KG1 (cell line): ENCODE data around the gene LRIF1.
"Not testable (repeated sequence)": the region's sequence is repeated elsewhere in the genome, so short reads cannot be mapped to it uniquely, and the experiment has no call there.

Experiments used
- DNase-seq: peaks from one replicate; lab custom pipeline; 2025; lab: John Stamatoyannopoulos, UW

The LRIF1 gene

GRCh38 chr1:110963691-110964454 is at the start of gene LRIF1:
Gene LRIF1 (minus strand): TSS chr1:110963922. CDS start chr1:110963688, 234 bp downstream.
- DNase-seq: peak; percentile 100

GRCh38 chr1:111008031-111008430 is 44.3 kb upstream of the LRIF1 start:
- DNase-seq: no peak

GRCh38 chr1:111006556-111006955 is 42.8 kb upstream of the LRIF1 start:
- no peak for DNase-seq

- not testable (repeated sequence) for DNase-seq
Observed at GRCh38 chr1:110999607-111000006, 35.9 kb upstream of the LRIF1 start.

- DNase-seq: not testable (repeated sequence)
Observed at GRCh38 chr1:110992329-110992728, 28.6 kb upstream of the LRIF1 start.

- DNase-seq: not testable (repeated sequence)
Observed at GRCh38 chr1:110991295-110991694, 27.6 kb upstream of the LRIF1 start.

GRCh38 chr1:110990541-110990940 is 26.8 kb upstream of the LRIF1 start:
- DNase-seq: no peak

GRCh38 chr1:110986407-110986891 is 22.7 kb upstream of the LRIF1 start:
- DNase-seq: no peak

- no peak for DNase-seq
Observed at GRCh38 chr1:110982320-110982719, 18.6 kb upstream of the LRIF1 start.

GRCh38 chr1:110979154-110979553 is 15.4 kb upstream of the LRIF1 start:
- DNase-seq: no peak

GRCh38 chr1:110976089-110976488 is 12.4 kb upstream of the LRIF1 start:
- no peak for DNase-seq

- DNase-seq: no peak
Observed at GRCh38 chr1:110975265-110975664, 11.5 kb upstream of the LRIF1 start.

- DNase-seq: no peak
Observed at GRCh38 chr1:110967256-110967655, 3.5 kb upstream of the LRIF1 start.

- no peak for DNase-seq
Observed at GRCh38 chr1:110964455-110964903, 757 bp upstream of the LRIF1 start.

- DNase-seq: peak; percentile 79
Observed at GRCh38 chr1:110962892-110963690, 631 bp downstream of the LRIF1 start.

- DNase-seq: no peak
Observed at GRCh38 chr1:110961902-110962301, 1.8 kb downstream of the LRIF1 start.

GRCh38 chr1:110960777-110961420 is 2.8 kb downstream of the LRIF1 start:
- DNase-seq: no peak

- no peak for DNase-seq
Observed at GRCh38 chr1:110957798-110958197, 5.9 kb downstream of the LRIF1 start.

- DNase-seq: no peak
Observed at GRCh38 chr1:110956586-110956985, 7.1 kb downstream of the LRIF1 start.

- DNase-seq: no peak
Observed at GRCh38 chr1:110953031-110953430, 10.7 kb downstream of the LRIF1 start.

GRCh38 chr1:110952031-110952430 is 11.7 kb downstream of the LRIF1 start:
- DNase-seq: no peak

GRCh38 chr1:110951161-110951560 is 12.6 kb downstream of the LRIF1 start:
- DNase-seq: no peak
